HG03108 (cell line): ENCODE data around the gene PTPRJ.
"Not testable (repeated sequence)": the region's sequence is repeated elsewhere in the genome, so short reads cannot be mapped to it uniquely, and the experiment has no call there.

Experiments
- ATAC-seq: cut with Tn5 transposase; IDR thresholded peaks from one replicate; pipeline ENCODE4 v1.9.1; 2021; ENCODE audit warnings: moderate library complexity; ENCODE audit not compliant: unreplicated experiment

The PTPRJ gene

GRCh38 chr11:47980088-47980906 lies at the start of gene PTPRJ:
Gene PTPRJ, plus strand, starts transcription at chr11:47980559. Its CDS starts 354 bp downstream, at chr11:47980913.
- peak; percentile 42 for ATAC-seq

DNA sequence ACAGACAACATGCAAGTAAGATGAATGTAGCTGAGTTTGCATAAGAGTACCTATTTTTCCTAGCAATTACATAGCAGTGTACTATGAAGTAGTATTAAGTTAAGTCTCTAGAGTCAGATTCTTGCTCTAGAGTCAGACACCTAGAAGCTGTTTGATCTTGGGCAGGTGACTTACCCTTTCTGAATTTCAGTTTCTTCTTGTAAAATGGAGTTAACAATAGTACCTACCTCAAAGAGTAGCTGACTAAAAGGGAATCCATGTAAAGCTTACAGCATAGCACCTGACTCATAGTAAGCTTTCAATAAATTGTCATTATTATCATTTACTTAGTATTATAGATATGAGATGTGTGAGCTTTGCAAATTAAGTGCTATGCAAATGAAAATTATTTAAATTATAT lies 47.8 kb upstream of the PTPRJ start:
- no peak for ATAC-seq

- ATAC-seq = not testable (repeated sequence)
These were observed 46.6 kb upstream of the PTPRJ start for GRCh38 chr11:47933797-47934196.

DNA sequence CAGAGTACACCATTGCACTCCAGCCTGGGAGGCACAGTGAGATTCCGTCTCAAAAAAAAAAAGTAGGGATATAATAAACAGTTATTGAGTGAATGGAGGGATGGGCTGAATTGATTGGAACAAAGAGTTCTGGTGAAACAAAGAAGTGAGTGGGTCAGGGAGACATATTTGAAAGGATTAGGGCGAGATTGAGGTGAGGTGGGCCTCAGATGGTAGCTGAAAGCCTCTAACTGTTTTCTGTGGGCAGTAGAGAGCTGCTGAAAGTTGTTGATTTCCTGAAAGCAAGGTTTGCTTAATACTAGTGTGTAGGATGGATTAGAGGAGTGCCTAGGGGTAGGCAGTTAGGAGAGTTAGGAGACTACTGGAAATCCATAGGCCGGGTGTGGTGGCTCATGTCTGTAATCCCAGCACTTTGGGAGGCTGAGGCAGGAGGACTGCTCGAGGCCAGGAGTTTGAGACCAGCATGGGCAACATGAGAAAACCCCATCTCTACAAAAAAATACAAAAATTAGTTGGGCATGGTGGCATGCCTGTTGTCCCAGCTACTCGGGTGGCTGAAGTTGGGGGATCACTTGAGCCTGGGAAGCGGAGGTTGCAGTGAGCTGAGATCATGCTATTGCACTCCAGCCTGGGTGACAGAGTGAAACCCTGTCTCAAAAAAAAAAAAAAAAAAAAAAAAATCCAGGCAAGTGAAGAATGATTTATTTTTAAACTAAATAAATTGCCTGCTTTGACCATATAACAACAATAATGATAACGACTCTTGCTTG lies 41.4 kb upstream of the PTPRJ start:
- no peak for ATAC-seq

DNA sequence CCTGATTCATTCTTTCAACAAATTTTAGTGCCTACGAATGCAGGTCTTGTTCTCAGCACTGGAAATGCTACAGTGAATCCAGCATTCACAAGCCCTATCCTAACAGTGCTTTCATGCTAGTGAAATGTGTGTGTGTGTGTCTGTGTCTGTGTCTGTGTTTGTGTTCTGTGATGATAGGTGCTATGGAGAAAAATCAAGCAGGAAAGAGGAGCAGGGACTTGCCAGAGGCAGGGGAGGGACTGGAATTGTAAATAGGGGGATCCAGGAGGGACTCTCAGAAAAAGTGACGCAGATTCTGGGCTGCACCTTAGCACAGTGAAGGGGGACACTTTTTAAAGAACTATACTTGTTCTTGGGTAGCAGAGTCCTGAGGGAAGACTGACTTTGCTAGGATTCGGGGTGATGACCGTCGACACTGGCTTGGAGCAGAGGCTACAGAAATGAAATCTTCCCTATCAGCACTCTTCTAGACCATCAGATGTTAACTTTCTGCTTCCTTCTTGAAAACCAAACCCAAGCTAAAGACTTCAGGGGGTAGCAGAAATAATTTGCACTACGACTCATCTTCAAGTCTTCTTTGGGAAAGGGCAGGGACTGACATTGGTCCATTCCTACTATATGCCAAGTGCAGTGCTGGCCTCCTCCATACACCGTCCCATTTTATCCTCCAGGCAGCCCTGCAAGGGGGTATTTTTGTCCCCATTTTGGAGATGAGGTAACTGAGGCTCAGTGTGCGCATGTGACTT lies 39.3 kb upstream of the PTPRJ start:
- no peak for ATAC-seq

DNA sequence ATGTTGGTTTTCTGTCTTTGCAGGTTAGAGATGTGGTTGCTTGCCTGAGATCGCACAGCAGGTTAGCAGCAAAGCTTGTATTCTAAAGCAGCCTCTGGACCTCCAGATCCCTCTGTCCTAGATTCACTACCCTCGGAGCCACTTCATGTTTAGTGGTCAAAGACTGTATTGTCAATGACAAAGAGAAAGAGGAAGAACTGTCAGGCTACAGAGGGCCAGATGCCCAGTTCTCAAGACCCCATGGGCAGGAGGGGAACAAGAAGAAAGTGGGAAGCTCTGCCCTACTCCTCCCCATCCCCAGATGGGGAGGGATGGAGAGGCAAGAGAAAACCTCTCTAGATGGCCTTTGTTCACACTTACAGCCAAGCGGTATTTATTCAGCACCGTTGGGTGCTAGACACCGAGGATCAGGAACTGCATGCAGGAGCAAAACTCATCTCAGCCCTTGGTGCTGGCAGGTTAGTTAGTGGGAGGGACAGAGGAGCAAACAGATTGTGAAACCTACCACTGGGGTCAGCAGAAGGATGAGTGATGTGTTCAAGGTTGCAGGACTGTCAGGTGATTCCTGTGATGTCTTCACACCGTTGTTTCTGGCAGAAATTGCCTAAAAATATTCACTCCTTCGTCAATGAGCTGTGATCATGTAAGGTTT lies 38.3 kb upstream of the PTPRJ start:
- no peak for ATAC-seq

- ATAC-seq = no peak
These were observed 36.4 kb upstream of the PTPRJ start for GRCh38 chr11:47943721-47944586.

- no peak for ATAC-seq
These were observed 35.7 kb upstream of the PTPRJ start for GRCh38 chr11:47944632-47945031.

GRCh38 chr11:47946682-47947559 lies 33.4 kb upstream of the PTPRJ start:
- ATAC-seq = no peak

DNA sequence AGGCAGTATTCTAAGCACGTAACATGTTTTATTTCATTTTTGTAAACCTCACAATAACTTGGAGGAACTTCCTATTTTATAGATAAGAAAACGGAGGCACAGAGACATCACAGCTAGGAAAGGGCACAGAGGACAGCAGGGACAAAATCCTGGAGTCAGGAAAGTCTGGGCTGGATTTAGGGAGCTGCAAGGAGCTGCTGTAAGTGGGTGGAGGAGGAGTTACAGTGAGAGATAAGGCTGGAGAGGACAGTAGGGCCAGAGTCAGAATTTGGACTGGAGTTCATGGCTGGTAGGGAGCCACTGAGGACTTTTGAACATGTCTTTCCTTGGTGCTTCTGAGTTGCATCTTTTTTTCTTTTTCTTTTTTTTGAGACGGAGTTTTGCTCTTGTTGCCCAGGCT lies 32.2 kb upstream of the PTPRJ start:
- ATAC-seq = no peak

DNA sequence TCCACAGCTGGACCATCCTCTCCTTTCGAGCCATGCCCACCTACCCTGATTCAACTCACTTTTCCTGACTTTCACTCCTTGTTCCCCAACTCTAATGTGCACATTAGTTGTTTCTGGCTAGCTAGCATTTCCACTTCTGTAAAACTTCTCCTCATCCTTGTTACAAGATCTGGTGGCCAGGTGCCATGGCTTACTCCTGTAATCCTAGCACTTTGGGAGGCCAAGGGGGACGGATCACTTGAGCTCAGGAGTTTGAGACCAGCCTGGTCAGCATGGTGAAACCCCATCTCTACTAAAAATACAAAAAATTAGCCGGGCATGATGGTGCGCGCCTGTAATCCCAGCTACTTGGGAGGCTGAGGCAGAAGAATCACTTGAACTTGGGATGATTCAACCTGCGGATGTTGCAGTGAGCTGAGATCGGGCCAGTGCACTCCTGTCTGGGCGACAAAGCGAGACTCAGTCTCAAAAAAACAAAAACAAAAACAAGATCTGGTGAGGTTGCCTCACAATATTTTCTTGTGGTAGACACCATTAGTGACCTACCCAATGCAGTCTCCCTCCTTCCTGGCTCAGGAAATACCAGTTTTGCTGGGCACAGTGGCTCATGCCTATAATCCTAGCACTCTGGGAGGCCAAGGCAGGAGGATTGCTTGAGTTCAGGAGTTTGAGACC lies 31.2 kb upstream of the PTPRJ start:
- not testable (repeated sequence) for ATAC-seq

DNA sequence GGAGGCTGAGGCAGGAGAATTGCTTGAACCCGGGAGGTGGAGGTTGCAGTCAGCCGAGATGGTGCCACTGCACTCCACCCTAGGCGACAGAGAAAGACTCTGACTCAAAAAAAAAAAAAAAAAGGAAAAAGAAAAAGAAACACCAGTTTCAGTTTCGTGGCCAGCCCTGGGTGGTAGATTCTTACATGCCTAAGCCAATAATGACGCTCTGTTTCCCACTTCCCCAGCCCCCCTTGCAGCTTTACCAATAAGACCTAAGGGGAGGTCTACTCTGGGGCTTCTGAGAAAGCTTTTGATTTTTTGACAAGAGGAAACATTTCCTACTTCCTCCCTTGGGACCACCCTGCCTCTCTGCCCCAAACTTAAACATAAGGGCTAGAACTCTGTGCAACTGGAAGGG lies 30.0 kb upstream of the PTPRJ start:
- ATAC-seq = no peak

DNA sequence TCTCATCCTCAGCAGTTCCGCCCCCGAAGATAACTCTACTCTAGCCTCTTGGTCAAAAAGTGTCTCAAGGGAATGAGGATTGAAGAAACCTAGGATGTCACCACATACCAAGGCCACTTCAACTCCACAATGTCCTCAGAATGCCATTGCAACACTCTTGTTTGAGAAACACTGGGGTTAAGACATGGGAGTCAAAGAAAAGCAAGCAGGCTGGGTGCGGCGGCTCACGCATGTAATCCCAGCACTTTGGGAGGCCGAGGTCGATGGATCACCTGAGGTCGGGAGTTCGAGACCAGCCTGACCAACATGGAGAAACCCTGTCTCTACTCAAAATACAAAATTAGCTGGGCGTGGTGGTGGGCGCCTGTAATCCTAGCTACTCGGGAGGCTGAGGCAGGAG lies 28.9 kb upstream of the PTPRJ start:
- ATAC-seq = not testable (repeated sequence)

- ATAC-seq = no peak
These were observed 25.2 kb upstream of the PTPRJ start for GRCh38 chr11:47955061-47955755.

DNA sequence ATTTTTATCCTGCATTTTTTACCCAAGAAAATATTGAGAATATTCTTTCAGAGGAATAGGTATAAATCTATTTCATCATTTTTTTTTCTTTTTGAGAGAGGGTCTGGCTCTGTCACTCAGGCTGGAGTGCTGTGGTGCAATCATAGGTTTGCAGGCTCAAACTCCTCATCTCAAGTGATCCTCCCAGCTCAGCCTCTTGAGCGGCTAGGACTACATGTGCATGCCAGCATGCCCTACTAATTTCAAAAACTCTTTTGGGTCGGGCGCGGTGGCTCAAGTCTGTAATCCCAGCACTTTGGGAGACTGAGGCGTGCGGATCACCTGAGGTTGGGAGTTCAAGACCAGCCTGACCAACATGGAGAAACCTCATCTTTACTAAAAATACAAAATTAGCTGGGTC lies 20.3 kb upstream of the PTPRJ start:
- no peak for ATAC-seq

GRCh38 chr11:47961383-47961782 lies 19.0 kb upstream of the PTPRJ start:
- ATAC-seq = no peak

DNA sequence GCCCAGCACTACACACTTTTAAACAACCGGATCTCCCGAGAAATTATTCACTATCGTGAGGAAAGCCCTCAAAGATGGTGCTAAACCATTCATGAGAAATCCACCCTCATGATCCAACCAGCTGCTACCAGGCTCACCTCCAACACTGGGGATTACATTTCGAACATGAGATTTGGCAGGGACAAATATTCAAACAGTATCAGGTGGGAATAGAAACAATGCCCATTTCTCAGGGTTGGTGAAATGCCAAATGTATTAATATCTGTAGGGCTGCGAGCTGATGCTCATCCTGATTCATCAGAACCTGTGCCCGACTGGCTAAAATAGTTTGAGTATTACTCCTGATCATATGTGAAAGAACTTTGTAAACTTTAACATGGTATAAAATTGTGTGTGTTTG lies 15.8 kb upstream of the PTPRJ start:
- ATAC-seq = no peak
